ENCODE results near the gene KRTAP5-5.

DNA sequence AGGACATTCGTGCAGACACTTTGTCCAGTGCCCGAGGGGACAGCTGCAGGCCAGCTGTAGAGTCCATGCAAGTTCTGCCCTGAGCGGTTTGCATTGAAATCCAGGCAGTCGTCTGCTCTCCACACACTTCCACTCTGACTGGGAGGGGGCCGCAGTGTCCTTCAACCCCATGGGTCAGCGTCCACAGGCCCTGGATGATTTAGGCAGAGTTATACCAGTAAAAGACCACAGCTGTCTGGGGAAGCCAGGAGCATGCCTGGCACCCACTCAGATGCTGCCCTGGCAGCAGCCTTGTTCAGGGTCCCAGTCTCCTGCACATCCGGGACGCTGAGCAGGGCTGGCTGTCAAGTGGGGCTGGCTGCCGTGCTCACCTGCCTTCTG is 26.5 kb downstream of the KRTAP5-5 start:
- no peak for TF ChIP-seq EP300 (IDR thresholded peaks at IDR 0.05)
- no peak for TF ChIP-seq CTCF (IDR thresholded peaks at IDR 0.05)

Data from sigmoid colon (tissue), 4 donors.